Kidney epithelial cell (primary cell): ENCODE data around the gene KCNK3. TPM values are rescaled to one million over a fixed set of nuclear protein-coding genes. Genes with fewer than 3 reads are reported as not detected.

Source experiments
- DNase-seq: peaks from one replicate; pipeline ENCODE4 v3.0.0-alpha.2; 2010; ENCODE audit warnings: low read depth
- H3K27me3 ChIP-seq: 2 replicates; pipeline ENCODE4 v1.6.0; 2011; ENCODE audit warnings: low read length; ENCODE audit not compliant: control insufficient read depth, insufficient read depth
- H3K36me3 ChIP-seq: 2 replicates; pipeline ENCODE4 v1.5.1; 2011; ENCODE audit warnings: low read length; ENCODE audit not compliant: control insufficient read depth, insufficient read depth
- H3K4me3 ChIP-seq: 2 replicates; pipeline ENCODE4 v1.5.1; 2011; ENCODE audit warnings: low read depth, mild to moderate bottlenecking, control low read depth, low read length
- CTCF ChIP-seq: IDR thresholded peaks from 2 replicates; pipeline ENCODE4 v1.5.1; 2011; ENCODE audit warnings: mild to moderate bottlenecking, moderate library complexity, low read length, control low read depth, inconsistent platforms; ENCODE audit not compliant: insufficient read depth, poor library complexity, severe bottlenecking
- total RNA-seq: library from RNA; depleted of rRNA; stranded (reverse); fragments of >200 nt; gene quantifications from 2 replicates; pipeline ENCODE4 v1.2.3, GENCODE V29; 2015

KCNK3 gene
- total RNA-seq, 1 donor from 2014 or later: 13.9 TPM

DNA sequence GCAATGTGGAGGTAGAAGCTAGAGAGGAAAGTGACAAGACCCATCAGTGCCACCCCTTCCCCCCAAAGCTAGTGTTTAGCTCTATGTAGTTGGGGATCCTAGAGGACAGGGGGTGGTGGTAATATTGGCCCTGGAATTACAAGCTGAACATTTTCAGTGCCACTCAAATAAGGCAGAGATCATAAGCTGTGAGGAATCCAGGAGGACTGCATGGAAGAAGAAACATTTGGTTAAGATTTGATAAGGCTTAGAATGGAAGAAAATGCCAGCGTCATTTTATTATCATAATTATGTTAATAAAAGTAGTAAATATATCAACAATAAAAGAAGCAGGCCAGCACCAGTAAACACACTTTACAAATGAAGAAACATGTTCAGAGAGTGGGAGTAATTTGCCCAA is 33.7 kb downstream of the KCNK3 start:
- TF ChIP-seq CTCF: no peak
- peaks cover 8% of the 10 kb centered on the region for H3K27me3 ChIP-seq
- no peaks in the 10 kb centered on the region for H3K36me3 ChIP-seq
- H3K4me3 ChIP-seq: no peak overlapping the region
- no peak for DNase-seq

- Histone ChIP-seq H3K4me3 (no peak overlapping the region), H3K27me3 (peaks cover 8% of the 10 kb centered on the region), H3K36me3 (no peaks in the 10 kb centered on the region)
- no peak for TF ChIP-seq CTCF
- DNase-seq: no peak
Measured at GRCh38 chr2:26727641-26728561, 35.4 kb downstream of the KCNK3 start.

GRCh38 chr2:26729311-26729710 is 36.8 kb downstream of the KCNK3 start:
- Histone ChIP-seq H3K36me3 (no peaks in the 10 kb centered on the region), H3K4me3 (no peak overlapping the region), H3K27me3 (peaks cover 8% of the 10 kb centered on the region)
- no peak for DNase-seq
- no peak for TF ChIP-seq CTCF

GRCh38 chr2:26730549-26731344 is 38.2 kb downstream of the KCNK3 start:
- DNase-seq: no peak
- Histone ChIP-seq H3K4me3 (no peak overlapping the region), H3K27me3 (peaks cover 8% of the 10 kb centered on the region), H3K36me3 (no peaks in the 10 kb centered on the region)
- no peak for TF ChIP-seq CTCF

- H3K36me3 ChIP-seq: no peaks in the 10 kb centered on the region
- H3K27me3 ChIP-seq: peaks cover 8% of the 10 kb centered on the region
- no peak for DNase-seq
- TF ChIP-seq CTCF: no peak
- no peak overlapping the region for H3K4me3 ChIP-seq
Measured at GRCh38 chr2:26731714-26732113, 39.2 kb downstream of the KCNK3 start.
